ENCODE results near the gene YWHAG. TPM values are rescaled to one million over a fixed set of nuclear protein-coding genes. Genes with fewer than 3 reads are reported as not detected.

The YWHAG gene
- total and polyA plus RNA-seq, 2 experiments from 2014 or later = 82.2 to 179 TPM

DNA sequence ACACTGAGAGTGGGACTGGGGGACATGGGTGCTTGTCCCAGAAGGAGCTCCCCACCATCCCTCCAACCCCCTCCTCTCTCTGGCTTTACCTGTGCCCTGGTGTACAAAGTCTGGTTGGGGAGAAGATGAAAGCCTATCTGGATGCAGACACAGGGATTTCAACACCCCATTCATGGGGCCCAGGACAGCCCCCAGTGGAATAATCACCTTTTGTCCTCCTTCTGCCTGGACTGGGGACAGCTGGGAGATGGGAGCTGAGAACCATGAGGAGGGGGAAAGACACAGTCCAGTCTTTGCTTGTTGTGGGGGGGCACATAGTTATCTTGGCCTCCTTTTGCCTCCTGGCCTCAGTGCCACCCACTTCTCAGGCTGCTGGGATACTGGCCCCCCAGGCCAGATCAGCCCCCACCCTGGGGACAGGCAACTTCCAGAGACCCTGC, 49.4 kb upstream of the YWHAG start (continued):
- TF ChIP-seq EZH2 (IDR thresholded peaks at IDR 0.05; ENCODE audit: low read depth, unreplicated experiment) (no peak), JUNB (IDR thresholded peaks at IDR 0.05; ENCODE audit: unreplicated experiment) (no peak), POLR2AphosphoS5 (IDR thresholded peaks at IDR 0.05; ENCODE audit: low read depth) (no peak), STAT1 (IDR thresholded peaks at IDR 0.05; ENCODE audit: unreplicated experiment) (no peak), NANOG (IDR thresholded peaks at IDR 0.05; ENCODE audit: borderline replicate concordance) (no peak)
- TF ChIP-seq, protein P1, sequence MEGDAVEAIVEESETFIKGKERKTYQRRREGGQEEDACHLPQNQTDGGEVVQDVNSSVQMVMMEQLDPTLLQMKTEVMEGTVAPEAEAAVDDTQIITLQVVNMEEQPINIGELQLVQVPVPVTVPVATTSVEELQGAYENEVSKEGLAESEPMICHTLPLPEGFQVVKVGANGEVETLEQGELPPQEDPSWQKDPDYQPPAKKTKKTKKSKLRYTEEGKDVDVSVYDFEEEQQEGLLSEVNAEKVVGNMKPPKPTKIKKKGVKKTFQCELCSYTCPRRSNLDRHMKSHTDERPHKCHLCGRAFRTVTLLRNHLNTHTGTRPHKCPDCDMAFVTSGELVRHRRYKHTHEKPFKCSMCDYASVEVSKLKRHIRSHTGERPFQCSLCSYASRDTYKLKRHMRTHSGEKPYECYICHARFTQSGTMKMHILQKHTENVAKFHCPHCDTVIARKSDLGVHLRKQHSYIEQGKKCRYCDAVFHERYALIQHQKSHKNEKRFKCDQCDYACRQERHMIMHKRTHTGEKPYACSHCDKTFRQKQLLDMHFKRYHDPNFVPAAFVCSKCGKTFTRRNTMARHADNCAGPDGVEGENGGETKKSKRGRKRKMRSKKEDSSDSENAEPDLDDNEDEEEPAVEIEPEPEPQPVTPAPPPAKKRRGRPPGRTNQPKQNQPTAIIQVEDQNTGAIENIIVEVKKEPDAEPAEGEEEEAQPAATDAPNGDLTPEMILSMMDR (conservative IDR thresholded peaks at IDR 0.05; ENCODE audit: low read depth in 2 of 2) = no peak

DNA sequence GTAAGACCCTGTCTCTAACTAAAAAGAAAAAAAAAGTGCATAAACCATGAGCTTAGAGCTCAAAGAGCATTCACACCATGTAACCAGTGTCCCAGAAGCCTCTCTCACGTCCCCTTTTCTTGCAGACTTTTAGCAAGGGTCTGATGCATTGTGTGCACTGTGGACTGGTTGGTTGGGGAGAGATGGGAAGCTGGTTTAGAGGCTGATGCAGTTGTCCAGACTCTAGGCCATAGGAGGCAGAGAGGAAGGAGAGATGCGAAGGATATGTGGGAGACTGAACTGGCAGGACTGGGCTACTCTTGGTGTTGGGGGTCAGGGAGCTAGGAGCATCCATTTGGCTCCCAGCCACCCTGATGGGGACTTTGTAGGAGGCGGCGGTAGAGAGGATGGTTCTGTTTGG, 48.9 kb upstream of the YWHAG start:
- Histone ChIP-seq H3K79me2 (replicated peaks; ENCODE audit: insufficient read depth) (no peaks in the 10 kb centered on the region), H3K27me3 (ENCODE audit: insufficient read depth) (no peaks in the 10 kb centered on the region), H3K36me3 (ENCODE audit: insufficient read depth) (no peaks in the 10 kb centered on the region), H3K27ac (ENCODE audit: low read depth) (no peak overlapping the region), H3K4me3 (no peak overlapping the region), H3K4me1 (ENCODE audit: insufficient read depth) (peaks cover 10% of the 10 kb centered on the region), H4K20me1 (replicated peaks; ENCODE audit: insufficient read depth) (no peaks in the 10 kb centered on the region), H3K9me2 (ENCODE audit: insufficient read depth) (no peaks in the 10 kb centered on the region), H2AFZ (no peak overlapping the region), H3K4me2 (no peak overlapping the region), H3F3A (replicated peaks; ENCODE audit: low read depth) (peaks cover 3% of the 10 kb centered on the region; the same call in 1 of the 2 replicates)
- peaks cover 7% of the 10 kb centered on the region for H3K27me3 Mint-ChIP-seq (ENCODE audit: insufficient read depth, low read depth, poor library complexity)
- H3K4me1 Mint-ChIP-seq = peaks cover 23% of the 10 kb centered on the region
- H3K36me3 Mint-ChIP-seq (ENCODE audit: low read depth) = no peaks in the 10 kb centered on the region; the same call in 2 of the 3 replicates
- no peak overlapping the region for H3K27ac Mint-ChIP-seq
- H3K4me3 Mint-ChIP-seq = no peak overlapping the region; the same call in 2 of the 3 replicates
- no peaks in the 10 kb centered on the region for H3K9me3 Mint-ChIP-seq
- ATAC-seq (no peak), DNase-seq (ENCODE audit: low spot score) (no peak)
- TF ChIP-seq, protein P2, sequence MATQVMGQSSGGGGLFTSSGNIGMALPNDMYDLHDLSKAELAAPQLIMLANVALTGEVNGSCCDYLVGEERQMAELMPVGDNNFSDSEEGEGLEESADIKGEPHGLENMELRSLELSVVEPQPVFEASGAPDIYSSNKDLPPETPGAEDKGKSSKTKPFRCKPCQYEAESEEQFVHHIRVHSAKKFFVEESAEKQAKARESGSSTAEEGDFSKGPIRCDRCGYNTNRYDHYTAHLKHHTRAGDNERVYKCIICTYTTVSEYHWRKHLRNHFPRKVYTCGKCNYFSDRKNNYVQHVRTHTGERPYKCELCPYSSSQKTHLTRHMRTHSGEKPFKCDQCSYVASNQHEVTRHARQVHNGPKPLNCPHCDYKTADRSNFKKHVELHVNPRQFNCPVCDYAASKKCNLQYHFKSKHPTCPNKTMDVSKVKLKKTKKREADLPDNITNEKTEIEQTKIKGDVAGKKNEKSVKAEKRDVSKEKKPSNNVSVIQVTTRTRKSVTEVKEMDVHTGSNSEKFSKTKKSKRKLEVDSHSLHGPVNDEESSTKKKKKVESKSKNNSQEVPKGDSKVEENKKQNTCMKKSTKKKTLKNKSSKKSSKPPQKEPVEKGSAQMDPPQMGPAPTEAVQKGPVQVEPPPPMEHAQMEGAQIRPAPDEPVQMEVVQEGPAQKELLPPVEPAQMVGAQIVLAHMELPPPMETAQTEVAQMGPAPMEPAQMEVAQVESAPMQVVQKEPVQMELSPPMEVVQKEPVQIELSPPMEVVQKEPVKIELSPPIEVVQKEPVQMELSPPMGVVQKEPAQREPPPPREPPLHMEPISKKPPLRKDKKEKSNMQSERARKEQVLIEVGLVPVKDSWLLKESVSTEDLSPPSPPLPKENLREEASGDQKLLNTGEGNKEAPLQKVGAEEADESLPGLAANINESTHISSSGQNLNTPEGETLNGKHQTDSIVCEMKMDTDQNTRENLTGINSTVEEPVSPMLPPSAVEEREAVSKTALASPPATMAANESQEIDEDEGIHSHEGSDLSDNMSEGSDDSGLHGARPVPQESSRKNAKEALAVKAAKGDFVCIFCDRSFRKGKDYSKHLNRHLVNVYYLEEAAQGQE (IDR thresholded peaks at IDR 0.05; ENCODE audit: unreplicated experiment) = no peak
- TF ChIP-seq, protein P3, sequence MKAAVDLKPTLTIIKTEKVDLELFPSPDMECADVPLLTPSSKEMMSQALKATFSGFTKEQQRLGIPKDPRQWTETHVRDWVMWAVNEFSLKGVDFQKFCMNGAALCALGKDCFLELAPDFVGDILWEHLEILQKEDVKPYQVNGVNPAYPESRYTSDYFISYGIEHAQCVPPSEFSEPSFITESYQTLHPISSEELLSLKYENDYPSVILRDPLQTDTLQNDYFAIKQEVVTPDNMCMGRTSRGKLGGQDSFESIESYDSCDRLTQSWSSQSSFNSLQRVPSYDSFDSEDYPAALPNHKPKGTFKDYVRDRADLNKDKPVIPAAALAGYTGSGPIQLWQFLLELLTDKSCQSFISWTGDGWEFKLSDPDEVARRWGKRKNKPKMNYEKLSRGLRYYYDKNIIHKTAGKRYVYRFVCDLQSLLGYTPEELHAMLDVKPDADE (IDR thresholded peaks at IDR 0.05) = no peak
- TF ChIP-seq ZNF331 (CRISPR knock-in tag; IDR thresholded peaks at IDR 0.05; ENCODE audit: low read depth) (no peak), JUNB (IDR thresholded peaks at IDR 0.05; ENCODE audit: unreplicated experiment) (no peak), POLR2AphosphoS5 (IDR thresholded peaks at IDR 0.05; ENCODE audit: low read depth) (no peak), ZNF114 (CRISPR knock-in tag; IDR thresholded peaks at IDR 0.05) (no peak), EZH2 (IDR thresholded peaks at IDR 0.05; ENCODE audit: low read depth, unreplicated experiment) (no peak), EZH2phosphoT487 (IDR thresholded peaks at IDR 0.05; ENCODE audit: unreplicated experiment) (no peak), STAT1 (IDR thresholded peaks at IDR 0.05; ENCODE audit: unreplicated experiment) (no peak), CREB1 (CRISPR knock-in tag; IDR thresholded peaks at IDR 0.05; ENCODE audit: low read depth) (no peak)
- TF ChIP-seq, protein P4, sequence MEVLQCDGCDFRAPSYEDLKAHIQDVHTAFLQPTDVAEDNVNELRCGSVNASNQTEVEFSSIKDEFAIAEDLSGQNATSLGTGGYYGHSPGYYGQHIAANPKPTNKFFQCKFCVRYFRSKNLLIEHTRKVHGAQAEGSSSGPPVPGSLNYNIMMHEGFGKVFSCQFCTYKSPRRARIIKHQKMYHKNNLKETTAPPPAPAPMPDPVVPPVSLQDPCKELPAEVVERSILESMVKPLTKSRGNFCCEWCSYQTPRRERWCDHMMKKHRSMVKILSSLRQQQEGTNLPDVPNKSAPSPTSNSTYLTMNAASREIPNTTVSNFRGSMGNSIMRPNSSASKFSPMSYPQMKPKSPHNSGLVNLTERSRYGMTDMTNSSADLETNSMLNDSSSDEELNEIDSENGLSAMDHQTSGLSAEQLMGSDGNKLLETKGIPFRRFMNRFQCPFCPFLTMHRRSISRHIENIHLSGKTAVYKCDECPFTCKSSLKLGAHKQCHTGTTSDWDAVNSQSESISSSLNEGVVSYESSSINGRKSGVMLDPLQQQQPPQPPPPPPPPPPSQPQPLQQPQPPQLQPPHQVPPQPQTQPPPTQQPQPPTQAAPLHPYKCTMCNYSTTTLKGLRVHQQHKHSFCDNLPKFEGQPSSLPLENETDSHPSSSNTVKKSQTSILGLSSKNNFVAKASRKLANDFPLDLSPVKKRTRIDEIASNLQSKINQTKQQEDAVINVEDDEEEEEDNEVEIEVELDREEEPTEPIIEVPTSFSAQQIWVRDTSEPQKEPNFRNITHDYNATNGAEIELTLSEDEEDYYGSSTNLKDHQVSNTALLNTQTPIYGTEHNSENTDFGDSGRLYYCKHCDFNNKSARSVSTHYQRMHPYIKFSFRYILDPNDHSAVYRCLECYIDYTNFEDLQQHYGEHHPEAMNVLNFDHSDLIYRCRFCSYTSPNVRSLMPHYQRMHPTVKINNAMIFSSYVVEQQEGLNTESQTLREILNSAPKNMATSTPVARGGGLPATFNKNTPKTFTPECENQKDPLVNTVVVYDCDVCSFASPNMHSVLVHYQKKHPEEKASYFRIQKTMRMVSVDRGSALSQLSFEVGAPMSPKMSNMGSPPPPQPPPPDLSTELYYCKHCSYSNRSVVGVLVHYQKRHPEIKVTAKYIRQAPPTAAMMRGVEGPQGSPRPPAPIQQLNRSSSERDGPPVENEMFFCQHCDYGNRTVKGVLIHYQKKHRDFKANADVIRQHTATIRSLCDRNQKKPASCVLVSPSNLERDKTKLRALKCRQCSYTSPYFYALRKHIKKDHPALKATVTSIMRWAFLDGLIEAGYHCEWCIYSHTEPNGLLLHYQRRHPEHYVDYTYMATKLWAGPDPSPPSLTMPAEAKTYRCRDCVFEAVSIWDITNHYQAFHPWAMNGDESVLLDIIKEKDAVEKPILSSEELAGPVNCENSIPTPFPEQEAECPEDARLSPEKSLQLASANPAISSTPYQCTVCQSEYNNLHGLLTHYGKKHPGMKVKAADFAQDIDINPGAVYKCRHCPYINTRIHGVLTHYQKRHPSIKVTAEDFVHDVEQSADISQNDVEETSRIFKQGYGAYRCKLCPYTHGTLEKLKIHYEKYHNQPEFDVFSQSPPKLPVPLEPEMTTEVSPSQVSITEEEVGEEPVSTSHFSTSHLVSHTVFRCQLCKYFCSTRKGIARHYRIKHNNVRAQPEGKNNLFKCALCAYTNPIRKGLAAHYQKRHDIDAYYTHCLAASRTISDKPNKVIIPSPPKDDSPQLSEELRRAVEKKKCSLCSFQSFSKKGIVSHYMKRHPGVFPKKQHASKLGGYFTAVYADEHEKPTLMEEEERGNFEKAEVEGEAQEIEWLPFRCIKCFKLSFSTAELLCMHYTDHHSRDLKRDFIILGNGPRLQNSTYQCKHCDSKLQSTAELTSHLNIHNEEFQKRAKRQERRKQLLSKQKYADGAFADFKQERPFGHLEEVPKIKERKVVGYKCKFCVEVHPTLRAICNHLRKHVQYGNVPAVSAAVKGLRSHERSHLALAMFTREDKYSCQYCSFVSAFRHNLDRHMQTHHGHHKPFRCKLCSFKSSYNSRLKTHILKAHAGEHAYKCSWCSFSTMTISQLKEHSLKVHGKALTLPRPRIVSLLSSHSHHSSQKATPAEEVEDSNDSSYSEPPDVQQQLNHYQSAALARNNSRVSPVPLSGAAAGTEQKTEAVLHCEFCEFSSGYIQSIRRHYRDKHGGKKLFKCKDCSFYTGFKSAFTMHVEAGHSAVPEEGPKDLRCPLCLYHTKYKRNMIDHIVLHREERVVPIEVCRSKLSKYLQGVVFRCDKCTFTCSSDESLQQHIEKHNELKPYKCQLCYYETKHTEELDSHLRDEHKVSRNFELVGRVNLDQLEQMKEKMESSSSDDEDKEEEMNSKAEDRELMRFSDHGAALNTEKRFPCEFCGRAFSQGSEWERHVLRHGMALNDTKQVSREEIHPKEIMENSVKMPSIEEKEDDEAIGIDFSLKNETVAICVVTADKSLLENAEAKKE (CRISPR knock-in tag; IDR thresholded peaks at IDR 0.05) = no peak
